H9 (cell line): Measurements from ENCODE around the gene TRIM68. TPM values are rescaled to one million over a fixed set of nuclear protein-coding genes. Genes with fewer than 3 reads are reported as not detected.

Experiments
- DNase-seq: peaks from one replicate; pipeline ENCODE4 v3.0.0-alpha.2; 2017
- H2AFZ ChIP-seq: one replicate; pipeline ENCODE4 v1.6.1; 2013; ENCODE audit warnings: mild to moderate bottlenecking, low read length, control low read depth, moderate library complexity
- H2AK5ac ChIP-seq: 2 replicates; pipeline ENCODE4 v1.6.1; 2013; ENCODE audit warnings: low read length, control low read depth, mixed read lengths; ENCODE audit not compliant: insufficient read length
- H2BK120ac ChIP-seq: one replicate; pipeline ENCODE4 v1.6.1; 2013; ENCODE audit warnings: low read depth, mild to moderate bottlenecking, low read length, control low read depth, inconsistent platforms; ENCODE audit not compliant: poor library complexity, severe bottlenecking
- H2BK12ac ChIP-seq: 2 replicates; pipeline ENCODE4 v1.6.1; 2013; ENCODE audit warnings: low read length, control low read depth, mixed read lengths, low read depth; ENCODE audit not compliant: insufficient read length
- H2BK15ac ChIP-seq: 2 replicates; pipeline ENCODE4 v1.6.1; 2013; ENCODE audit warnings: low read depth, low read length, control low read depth
- H2BK20ac ChIP-seq: one replicate; pipeline ENCODE4 v1.6.1; 2013; ENCODE audit warnings: low read depth, mild to moderate bottlenecking, low read length, control low read depth, inconsistent platforms; ENCODE audit not compliant: poor library complexity, severe bottlenecking
- H2BK5ac ChIP-seq: 2 replicates; pipeline ENCODE4 v1.6.1; 2013; ENCODE audit warnings: low read length, control low read depth, mixed read lengths; ENCODE audit not compliant: insufficient read length
- H3K14ac ChIP-seq: 2 replicates; pipeline ENCODE4 v1.6.1; 2013; ENCODE audit warnings: low read length, control low read depth; ENCODE audit not compliant: insufficient read depth
- H3K18ac ChIP-seq: 2 replicates; pipeline ENCODE4 v1.6.1; 2013; ENCODE audit warnings: low read depth, mild to moderate bottlenecking, mixed read lengths, low read length, control low read depth; ENCODE audit not compliant: insufficient read length
- H3K23ac ChIP-seq: 2 replicates; pipeline ENCODE4 v1.6.1; 2013; ENCODE audit warnings: low read length, control low read depth, mixed read lengths, low read depth; ENCODE audit not compliant: insufficient read length
- H3K23me2 ChIP-seq: 2 replicates; pipeline ENCODE4 v1.6.1; 2013; ENCODE audit warnings: low read depth, mild to moderate bottlenecking, mixed read lengths, low read length, control low read depth; ENCODE audit not compliant: insufficient read length, poor library complexity, severe bottlenecking
- H3K27ac ChIP-seq: 2 replicates; pipeline ENCODE4 v1.5.1; 2013; ENCODE audit warnings: low read length, control low read depth, mixed read lengths, low read depth; ENCODE audit not compliant: insufficient read length
- H3K27me3 ChIP-seq: 2 replicates; pipeline ENCODE4 v1.6.1; 2013; ENCODE audit warnings: low read length, control low read depth, inconsistent platforms; ENCODE audit not compliant: insufficient read depth
- H3K4ac ChIP-seq: 2 replicates; pipeline ENCODE4 v1.6.1; 2013; ENCODE audit warnings: low read depth, mild to moderate bottlenecking, control low read depth, inconsistent platforms, low read length, moderate library complexity
- H3K4me1 ChIP-seq: 2 replicates; pipeline ENCODE4 v1.6.1; 2013; ENCODE audit warnings: low read length, control low read depth, inconsistent platforms; ENCODE audit not compliant: insufficient read depth
- H3K4me2 ChIP-seq: 2 replicates; pipeline ENCODE4 v1.6.1; 2013; ENCODE audit warnings: low read length, control low read depth, mixed read lengths; ENCODE audit not compliant: insufficient read length, insufficient read depth
- H3K56ac ChIP-seq: 2 replicates; pipeline ENCODE4 v1.6.1; 2013; ENCODE audit warnings: low read depth, mild to moderate bottlenecking, mixed read lengths, low read length, control low read depth; ENCODE audit not compliant: insufficient read length
- H3K79me1 ChIP-seq: 2 replicates; pipeline ENCODE4 v1.6.1; 2013; ENCODE audit warnings: low read depth, mild to moderate bottlenecking, moderate library complexity, low read length, control low read depth, inconsistent platforms; ENCODE audit not compliant: insufficient read depth, poor library complexity, severe bottlenecking
- H3K79me2 ChIP-seq: 2 replicates; pipeline ENCODE4 v1.6.1; 2013; ENCODE audit warnings: low read length, control low read depth, inconsistent platforms; ENCODE audit not compliant: insufficient read depth
- H3K9ac ChIP-seq: 2 replicates; pipeline ENCODE4 v1.6.1; 2013; ENCODE audit warnings: low read length, control low read depth, mixed read lengths; ENCODE audit not compliant: insufficient read length; ENCODE audit errors: extremely low read depth
- H3K9me3 ChIP-seq: one replicate; pipeline ENCODE4 v1.6.1; 2013; ENCODE audit warnings: low read depth, low read length, inconsistent platforms; ENCODE audit not compliant: control insufficient read depth
- H3T11ph ChIP-seq: one replicate; pipeline ENCODE4 v1.6.1; 2013; ENCODE audit warnings: mild to moderate bottlenecking, low read length, control low read depth, inconsistent platforms
- H4K20me1 ChIP-seq: one replicate; pipeline ENCODE4 v1.6.1; 2013; ENCODE audit not compliant: control insufficient read depth, insufficient read length, insufficient read depth
- H4K5ac ChIP-seq: 2 replicates; pipeline ENCODE4 v1.6.1; 2013; ENCODE audit warnings: low read depth, mild to moderate bottlenecking, mixed read lengths, low read length, control low read depth; ENCODE audit not compliant: insufficient read length
- H4K8ac ChIP-seq: replicated peaks from 2 replicates; pipeline ENCODE4 v1.6.1; 2013; ENCODE audit warnings: low read length, control low read depth, mixed read lengths, low read depth; ENCODE audit not compliant: insufficient read length
- H4K91ac ChIP-seq: 2 replicates; pipeline ENCODE4 v1.6.1; 2013; ENCODE audit warnings: low read depth, mild to moderate bottlenecking, moderate library complexity, mixed read lengths, low read length, control low read depth; ENCODE audit not compliant: insufficient read length
- H3K27ac Mint-ChIP-seq, 3 experiments: 2 replicates in 2 of 3; 3 replicates in 1 of 3; pipeline ENCODE4 v1.8.0; 2020 to 2021; ENCODE audit warnings: mixed read lengths in 3 of 3, mild to moderate bottlenecking in 1 of 3, moderate library complexity in 1 of 3
- H3K27me3 Mint-ChIP-seq: 2 replicates; pipeline ENCODE4 v1.8.0; 2021; ENCODE audit warnings: low read depth, mild to moderate bottlenecking, moderate library complexity, mixed read lengths
- H3K36me3 Mint-ChIP-seq, 3 experiments: 2 replicates in 2 of 3; 3 replicates in 1 of 3; pipeline ENCODE4 v1.8.0; 2020 to 2021; ENCODE audit warnings: low read depth in 3 of 3, mixed read lengths in 3 of 3; ENCODE audit not compliant: insufficient read depth in 1 of 3
- H3K4me1 Mint-ChIP-seq, 2 experiments: 2 replicates each; pipeline ENCODE4 v1.8.0; 2020; ENCODE audit warnings: mixed read lengths in 2 of 2
- H3K4me3 Mint-ChIP-seq, 2 experiments: 2 replicates in 1 of 2; 3 replicates in 1 of 2; pipeline ENCODE4 v1.8.0; 2020 to 2021; ENCODE audit warnings: mild to moderate bottlenecking in 2 of 2, mixed read lengths in 2 of 2, moderate library complexity in 1 of 2
- H3K9me3 Mint-ChIP-seq, 2 experiments: 2 replicates in 1 of 2; 3 replicates in 1 of 2; pipeline ENCODE4 v1.8.0; 2020; ENCODE audit warnings: mild to moderate bottlenecking in 2 of 2, mixed read lengths in 2 of 2, moderate library complexity in 1 of 2
- CTCF ChIP-seq: fragments of 200-600 bp; sonication (generic); conservative IDR thresholded peaks from 3 replicates; pipeline ENCODE4 v1.8.0; 2021; ENCODE audit warnings: antibody characterized with exemption, mild to moderate bottlenecking
- WGBS: extraction: QIAGEN DNeasy Blood & Tissue Kit; methylation state at CpG from one replicate; pipeline ENCODE4 v1.1.7; 2013; ENCODE audit warnings: missing lambda C conversion rate, low lambda C conversion rate, mixed read lengths; ENCODE audit not compliant: insufficient read length; ENCODE audit errors: extremely low coverage; 5-methylcytosine and 5-hydroxymethylcytosine counted together
- total RNA-seq: library from RNA; stranded (reverse); gene quantifications from 2 replicates; pipeline ENCODE4 v1.2.1, GENCODE V29; 2021

Gene TRIM68
- total RNA-seq, 1 experiment from 2014 or later: 9.9 TPM

DNA sequence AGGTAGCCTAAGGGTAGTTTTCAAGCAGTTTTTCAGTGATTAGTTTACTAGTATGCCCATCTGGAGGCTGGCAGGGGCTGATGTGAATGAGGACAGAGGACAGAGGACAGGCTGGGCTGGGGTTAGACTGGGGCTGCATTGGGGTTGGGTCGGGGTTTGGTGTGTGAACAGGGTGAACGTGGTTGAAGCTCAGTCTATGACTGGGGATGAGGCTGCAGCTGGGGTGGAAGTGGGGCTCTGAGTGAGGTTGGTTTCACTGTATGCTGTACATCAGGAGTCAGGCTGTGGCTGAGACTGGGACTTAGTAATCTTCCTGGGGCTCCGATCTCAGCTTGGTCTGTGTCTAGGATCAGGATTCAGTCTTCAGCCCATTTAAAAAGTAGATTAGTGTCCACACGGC, 36.2 kb upstream of the TRIM68 start:
- no peak overlapping the region for H2BK15ac ChIP-seq
- H3K27ac Mint-ChIP-seq: no peak overlapping the region
- peaks cover 3 to 11% of the 10 kb centered on the region in 2 experiments; a peak in 3 of 4 replicates for H3K4me1 Mint-ChIP-seq
- H4K8ac ChIP-seq: no peak overlapping the region
- H3K14ac ChIP-seq: no peak overlapping the region
- no peak overlapping the region for H3K9ac ChIP-seq
- H3K79me2 ChIP-seq: no peaks in the 10 kb centered on the region
- no peak overlapping the region for H3K56ac ChIP-seq
- no peaks in the 10 kb centered on the region for H3K23me2 ChIP-seq
- H3K9me3 Mint-ChIP-seq: no peaks in the 10 kb centered on the region
- no peak overlapping the region for H4K91ac ChIP-seq
- no peak for DNase-seq
- no peak overlapping the region for H2BK5ac ChIP-seq
- no peaks in the 10 kb centered on the region for H4K20me1 ChIP-seq
- H3K27me3 Mint-ChIP-seq: peaks cover 1% of the 10 kb centered on the region
- no peak for TF ChIP-seq CTCF
- no peaks in the 10 kb centered on the region for H3K36me3 Mint-ChIP-seq
- H2AK5ac ChIP-seq: no peak overlapping the region
- H3K9me3 ChIP-seq: no peaks in the 10 kb centered on the region
- no peak overlapping the region for H2BK20ac ChIP-seq
- no peak overlapping the region for H3K23ac ChIP-seq
- H3K79me1 ChIP-seq: no peaks in the 10 kb centered on the region
- H3K4me2 ChIP-seq: no peak overlapping the region
- H3K4me1 ChIP-seq: no peaks in the 10 kb centered on the region
- no peak overlapping the region for H3K18ac ChIP-seq
- no peak overlapping the region for H3K4me3 Mint-ChIP-seq
- H3K27ac ChIP-seq: no peak overlapping the region
- no peak overlapping the region for H3K4ac ChIP-seq
- H3K27me3 ChIP-seq: no peaks in the 10 kb centered on the region
- H4K5ac ChIP-seq: no peak overlapping the region
- no peak overlapping the region for H2BK12ac ChIP-seq
- H2AFZ ChIP-seq: no peak overlapping the region
- H2BK120ac ChIP-seq: no peak overlapping the region
- WGBS: no CpG with 5 or more reads among the region's 4 CpGs
- no peak overlapping the region for H3T11ph ChIP-seq
